ENCODE data around the gene OR12D1.

The OR12D1 gene

DNA sequence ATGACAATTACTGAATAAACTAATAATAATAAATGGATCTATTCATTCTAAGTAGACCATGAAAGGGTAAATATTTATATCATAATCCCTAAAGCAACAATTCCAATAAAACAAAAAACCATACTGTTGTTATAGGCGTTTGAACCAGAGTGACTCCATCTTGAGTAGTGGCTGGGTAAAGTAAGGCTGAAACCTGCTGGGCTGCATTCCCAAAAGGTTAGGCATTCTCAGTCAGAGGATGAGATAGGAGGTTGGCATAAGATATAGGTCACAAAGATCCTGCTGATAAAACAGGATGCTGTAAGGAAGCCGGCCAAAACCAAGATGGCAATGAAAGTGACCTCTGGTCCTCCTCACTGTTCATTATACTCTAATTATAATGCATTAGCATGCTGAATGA, 50.6 kb downstream of the OR12D1 start:
- no peak for DNase-seq (ENCODE audit: low read depth in 2 of 2)

DNA sequence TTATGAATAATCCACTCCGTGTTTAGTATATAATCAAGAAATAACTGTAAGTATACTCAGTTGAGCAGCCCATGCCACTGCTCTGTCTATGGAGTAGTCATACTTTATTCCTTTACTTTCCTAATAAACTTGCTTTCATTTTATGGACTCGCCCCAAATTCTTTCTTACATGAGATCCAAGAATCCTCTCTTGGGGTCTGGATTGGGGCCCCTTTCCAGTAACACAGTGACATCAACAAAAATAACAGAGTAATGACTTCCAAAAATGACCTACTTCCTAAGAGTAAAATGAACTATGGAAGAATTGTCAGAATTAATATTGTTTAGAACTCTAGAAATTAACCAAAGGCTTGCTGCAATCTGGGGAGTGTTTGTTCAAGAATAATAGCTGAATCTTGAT, 51.1 kb downstream of the OR12D1 start:
- DNase-seq (ENCODE audit: low read depth in 2 of 2): no peak

DNA sequence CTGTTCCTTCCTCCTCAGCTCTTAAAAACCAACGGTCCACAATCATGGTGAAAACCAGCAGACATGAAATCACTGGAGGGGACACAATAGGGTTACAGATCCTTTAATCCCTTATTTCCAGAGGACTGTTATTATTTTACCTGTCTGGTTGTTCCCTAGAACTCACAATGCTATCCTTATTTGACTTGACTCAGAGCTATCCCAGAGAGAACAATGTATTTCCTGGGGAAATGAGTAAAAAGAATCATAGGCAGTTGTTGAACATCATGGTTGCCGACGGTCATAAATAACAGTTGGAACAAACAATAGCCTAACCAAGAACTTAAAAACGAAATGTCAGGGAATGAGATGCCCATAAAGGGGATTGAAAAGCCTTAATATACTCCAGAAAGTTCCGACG, 51.5 kb downstream of the OR12D1 start:
- DNase-seq (ENCODE audit: low read depth in 2 of 2): no peak

Measured in stimulated activated CD8-positive, alpha-beta memory T cell treated with anti-CD3 and anti-CD28 coated beads, Interleukin-2, amount 100 ng/mL, for 1 hour (primary cell).